Neural cell (in vitro differentiated cells): ENCODE data around the gene ACOX3. TPM values are rescaled to one million over a fixed set of nuclear protein-coding genes. Genes with fewer than 3 reads are reported as not detected.

Experiments
- H2AFZ ChIP-seq: fragments of 200-600, 300-800 bp; sonication (generic), shearing (Covaris generic); 2 replicates; pipeline ENCODE4 v1.6.0; 2014; ENCODE audit warnings: low read depth, mild to moderate bottlenecking, antibody characterized with exemption, low read length, moderate library complexity
- H3F3A ChIP-seq: fragments of 200-600 bp; shearing (Covaris generic); 2 replicates; pipeline ENCODE4 v1.6.1; 2016; ENCODE audit warnings: mild to moderate bottlenecking, moderate library complexity, mixed read lengths, antibody characterized with exemption, low read length; ENCODE audit not compliant: insufficient read depth, poor library complexity, severe bottlenecking
- H3K27ac ChIP-seq: fragments of 200-600, 300-800 bp; sonication (generic), shearing (Covaris generic); 2 replicates; pipeline ENCODE4 v1.5.1; 2014; ENCODE audit warnings: mild to moderate bottlenecking, low read length, moderate library complexity
- H3K27me3 ChIP-seq: fragments of 300-800, 200-600 bp; sonication (generic), shearing (Covaris generic); 2 replicates; pipeline ENCODE4 v1.6.0; 2014; ENCODE audit warnings: mild to moderate bottlenecking, low read depth, low read length, moderate library complexity; ENCODE audit not compliant: insufficient read depth
- H3K36me3 ChIP-seq: fragments of 300-800, 200-600 bp; sonication (generic), shearing (Covaris generic); 2 replicates; pipeline ENCODE4 v1.5.1; 2014; ENCODE audit warnings: mild to moderate bottlenecking, antibody characterized with exemption, low read length, moderate library complexity; ENCODE audit not compliant: insufficient read depth
- H3K4me2 ChIP-seq: fragments of 300-800, 200-600 bp; sonication (generic), shearing (Covaris generic); 2 replicates; pipeline ENCODE4 v1.6.0; 2014; ENCODE audit warnings: mild to moderate bottlenecking, low read length
- H3K4me3 ChIP-seq: fragments of 300-800, 200-600 bp; sonication (generic), shearing (Covaris generic); 2 replicates; pipeline ENCODE4 v1.5.1; 2014; ENCODE audit warnings: mild to moderate bottlenecking, low read length, moderate library complexity
- H3K79me2 ChIP-seq: fragments of 200-600 bp; shearing (Covaris generic); replicated peaks from 2 replicates; pipeline ENCODE4 v1.6.0; 2014; ENCODE audit warnings: mild to moderate bottlenecking, low read length, moderate library complexity; ENCODE audit not compliant: insufficient read depth
- H3K9ac ChIP-seq: fragments of 300-800, 200-600 bp; sonication (generic), shearing (Covaris generic); 2 replicates; pipeline ENCODE4 v1.6.1; 2016; ENCODE audit warnings: mild to moderate bottlenecking, low read length, mixed read lengths
- H3K9me2 ChIP-seq: fragments of 200-600 bp; shearing (Covaris generic); 2 replicates; pipeline ENCODE4 v1.6.1; 2016; ENCODE audit warnings: mild to moderate bottlenecking, low read length, mixed read lengths; ENCODE audit not compliant: insufficient read depth
- H3K9me3 ChIP-seq: fragments of 200-600, 300-800 bp; sonication (generic), shearing (Covaris generic); 2 replicates; pipeline ENCODE4 v1.6.1; 2016; ENCODE audit warnings: mild to moderate bottlenecking, mixed run types, low read length, moderate library complexity, mixed read lengths
- H4K20me1 ChIP-seq: fragments of 200-600 bp; shearing (Covaris generic); 2 replicates; pipeline ENCODE4 v1.6.1; 2016; ENCODE audit warnings: mild to moderate bottlenecking, mixed run types; ENCODE audit not compliant: insufficient read depth
- EP300 ChIP-seq: fragments of 450-650 bp; conservative IDR thresholded peaks from 2 replicates; pipeline ENCODE4 v1.6.1; 2014; ENCODE audit warnings: antibody characterized with exemption, mild to moderate bottlenecking, moderate library complexity; ENCODE audit not compliant: poor library complexity, severe bottlenecking
- EZH2 ChIP-seq: fragments of 200-600, 300-800 bp; shearing (Covaris generic), sonication (generic); IDR thresholded peaks from 2 replicates; pipeline ENCODE4 v1.6.1; 2014; ENCODE audit warnings: antibody characterized with exemption, low read length, borderline replicate concordance, mild to moderate bottlenecking; ENCODE audit not compliant: insufficient read depth, poor library complexity, severe bottlenecking
- MXI1 ChIP-seq: fragments of 450-650 bp; conservative IDR thresholded peaks from 2 replicates; pipeline ENCODE4 v1.6.1; 2014; ENCODE audit warnings: antibody characterized with exemption, mild to moderate bottlenecking; ENCODE audit not compliant: poor library complexity, severe bottlenecking
- POLR2AphosphoS5 ChIP-seq: IDR thresholded peaks from 2 replicates; pipeline ENCODE4 v1.6.1; 2012
- RAD21 ChIP-seq: fragments of 450-650 bp; conservative IDR thresholded peaks from 2 replicates; pipeline ENCODE4 v1.6.1; 2014; ENCODE audit warnings: antibody characterized with exemption, mild to moderate bottlenecking, moderate library complexity
- REST ChIP-seq: IDR thresholded peaks from 2 replicates; pipeline ENCODE4 v1.6.1; 2012; ENCODE audit warnings: borderline replicate concordance
- SMC3 ChIP-seq: fragments of 450-650 bp; conservative IDR thresholded peaks from 2 replicates; pipeline ENCODE4 v1.6.1; 2014; ENCODE audit warnings: antibody characterized with exemption, mild to moderate bottlenecking, moderate library complexity; ENCODE audit not compliant: poor library complexity
- TAF1 ChIP-seq: IDR thresholded peaks from 2 replicates; pipeline ENCODE4 v1.6.1; 2012; ENCODE audit warnings: low read depth
- polyA plus RNA-seq: library from polyadenylated mRNA; depleted of rRNA; stranded (reverse); fragments of >200 nt; gene quantifications from 2 replicates; pipeline ENCODE4 v1.2.3, GENCODE V29; 2014
- TF ChIP-seq, protein P1 (sequence below): fragments of 450-650 bp; IDR thresholded peaks from 2 replicates; pipeline ENCODE4 v1.5.1; 2014; ENCODE audit warnings: antibody characterized with exemption, mild to moderate bottlenecking, moderate library complexity; ENCODE audit not compliant: poor library complexity, severe bottlenecking

Gene ACOX3
- polyA plus RNA-seq, 1 donor from 2014 or later = 13.2 TPM

GRCh38 chr4:8364848-8365350 lies 75.6 kb downstream of the ACOX3 start:
- H3K9ac ChIP-seq = no peak overlapping the region
- H4K20me1 ChIP-seq = no peaks in the 10 kb centered on the region
- H3K79me2 ChIP-seq = no peaks in the 10 kb centered on the region
- H3K9me3 ChIP-seq = no peaks in the 10 kb centered on the region
- no peaks in the 10 kb centered on the region for H3F3A ChIP-seq
- H3K27me3 ChIP-seq = no peaks in the 10 kb centered on the region
- TF ChIP-seq EZH2 = no peak
- TF ChIP-seq MXI1 = no peak
- TF ChIP-seq REST = no peak
- TF ChIP-seq, protein P1, sequence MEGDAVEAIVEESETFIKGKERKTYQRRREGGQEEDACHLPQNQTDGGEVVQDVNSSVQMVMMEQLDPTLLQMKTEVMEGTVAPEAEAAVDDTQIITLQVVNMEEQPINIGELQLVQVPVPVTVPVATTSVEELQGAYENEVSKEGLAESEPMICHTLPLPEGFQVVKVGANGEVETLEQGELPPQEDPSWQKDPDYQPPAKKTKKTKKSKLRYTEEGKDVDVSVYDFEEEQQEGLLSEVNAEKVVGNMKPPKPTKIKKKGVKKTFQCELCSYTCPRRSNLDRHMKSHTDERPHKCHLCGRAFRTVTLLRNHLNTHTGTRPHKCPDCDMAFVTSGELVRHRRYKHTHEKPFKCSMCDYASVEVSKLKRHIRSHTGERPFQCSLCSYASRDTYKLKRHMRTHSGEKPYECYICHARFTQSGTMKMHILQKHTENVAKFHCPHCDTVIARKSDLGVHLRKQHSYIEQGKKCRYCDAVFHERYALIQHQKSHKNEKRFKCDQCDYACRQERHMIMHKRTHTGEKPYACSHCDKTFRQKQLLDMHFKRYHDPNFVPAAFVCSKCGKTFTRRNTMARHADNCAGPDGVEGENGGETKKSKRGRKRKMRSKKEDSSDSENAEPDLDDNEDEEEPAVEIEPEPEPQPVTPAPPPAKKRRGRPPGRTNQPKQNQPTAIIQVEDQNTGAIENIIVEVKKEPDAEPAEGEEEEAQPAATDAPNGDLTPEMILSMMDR = no peak
- TF ChIP-seq TAF1 = no peak
- TF ChIP-seq RAD21 = no peak
- TF ChIP-seq POLR2AphosphoS5 = no peak
- no peak for TF ChIP-seq SMC3
- TF ChIP-seq EP300 = no peak
- H3K9me2 ChIP-seq = no peaks in the 10 kb centered on the region
- no peak overlapping the region for H3K4me3 ChIP-seq
- H3K27ac ChIP-seq = no peak overlapping the region
- H2AFZ ChIP-seq = no peak overlapping the region
- no peak overlapping the region for H3K4me2 ChIP-seq
- H3K36me3 ChIP-seq = no peaks in the 10 kb centered on the region

GRCh38 chr4:8364141-8364540 lies 76.4 kb downstream of the ACOX3 start:
- H3K4me2 ChIP-seq = no peak overlapping the region
- TF ChIP-seq MXI1 (no peak), RAD21 (no peak), EP300 (no peak), EZH2 (no peak), SMC3 (no peak), TAF1 (no peak), REST (no peak)
- TF ChIP-seq, protein P1 = no peak
- H3K4me3 ChIP-seq = no peak overlapping the region
- no peaks in the 10 kb centered on the region for H3K36me3 ChIP-seq
- no peaks in the 10 kb centered on the region for H3K79me2 ChIP-seq
- no peak overlapping the region for H3K27ac ChIP-seq
- H3K9me2 ChIP-seq = no peaks in the 10 kb centered on the region
- H3F3A ChIP-seq = no peaks in the 10 kb centered on the region
- no peaks in the 10 kb centered on the region for H3K9me3 ChIP-seq
- H3K9ac ChIP-seq = no peak overlapping the region
- H2AFZ ChIP-seq = no peak overlapping the region
- no peaks in the 10 kb centered on the region for H3K27me3 ChIP-seq
- no peaks in the 10 kb centered on the region for H4K20me1 ChIP-seq
